SK-N-SH (cell line): ENCODE measurements around the gene SYNE2.
A peak's percentile ranks its signal among the peaks of the same experiment; 100 is the strongest.

ENCODE experiments used
- CTCF ChIP-seq: fragments of 200-600 bp; sonication (generic); IDR thresholded peaks from 2 replicates; pipeline ENCODE4 v1.6.1; 2017; ENCODE audit warnings: antibody characterized with exemption, mild to moderate bottlenecking, moderate library complexity
- EP300 ChIP-seq, 2 experiments: IDR thresholded peaks; 2 replicates each; pipeline versions ENCODE4 v1.4.0 to v1.6.1; 2012; ENCODE audit warnings: borderline replicate concordance in 1 of 2, low read depth in 1 of 2, low read length in 1 of 2
- TCF12 ChIP-seq: IDR thresholded peaks from 2 replicates; pipeline ENCODE4 v1.4.0; 2012
- TF ChIP-seq, protein P1 (sequence below): IDR thresholded peaks from 2 replicates; pipeline ENCODE4 v1.4.0; 2012; ENCODE audit warnings: low read depth

DNA sequence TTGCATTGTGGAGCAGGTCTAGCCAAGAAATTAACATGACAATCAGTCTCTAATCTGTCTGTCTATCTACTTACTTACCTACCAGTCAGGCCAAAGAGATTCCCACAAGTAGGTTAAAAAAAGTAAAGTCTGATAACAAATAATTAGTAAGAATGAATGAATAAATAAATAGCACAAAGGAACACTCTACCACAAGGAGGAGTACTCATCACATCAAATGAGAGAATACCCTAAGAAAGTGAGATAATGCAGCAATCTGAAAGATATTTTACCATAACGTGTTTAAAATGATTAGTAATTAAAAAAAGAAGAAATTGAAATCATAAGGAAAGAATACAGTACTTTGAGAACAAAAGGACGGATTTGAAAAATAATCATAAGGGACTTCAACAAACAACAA, 187.2 kb downstream of the SYNE2 start:
- peak; percentile 54 for TF ChIP-seq CTCF
- TF ChIP-seq TCF12 = no peak
- no peak for TF ChIP-seq EP300 (IDR thresholded peaks at IDR 0.05; ENCODE audit: borderline replicate concordance in 1 of 2, low read depth in 1 of 2, low read length in 1 of 2)
- TF ChIP-seq, protein P1, sequence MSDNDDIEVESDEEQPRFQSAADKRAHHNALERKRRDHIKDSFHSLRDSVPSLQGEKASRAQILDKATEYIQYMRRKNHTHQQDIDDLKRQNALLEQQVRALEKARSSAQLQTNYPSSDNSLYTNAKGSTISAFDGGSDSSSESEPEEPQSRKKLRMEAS = no peak
